GM12878 (cell line): ENCODE results near the gene GNB3. TPM values are rescaled to one million over a fixed set of nuclear protein-coding genes. Genes with fewer than 3 reads are reported as not detected.

ENCODE experiments used
- ATF2 ChIP-seq: IDR thresholded peaks from 2 replicates; pipeline ENCODE4 v1.6.1; 2012; ENCODE audit warnings: low read length, inconsistent platforms
- BCL11A ChIP-seq: IDR thresholded peaks from 2 replicates; pipeline ENCODE4 v1.6.1; 2011; ENCODE audit warnings: low read depth, low read length
- BCLAF1 ChIP-seq: fragments of 450-650 bp; IDR thresholded peaks from 2 replicates; pipeline ENCODE4 v1.6.1; 2017; ENCODE audit warnings: antibody characterized with exemption, mild to moderate bottlenecking, moderate library complexity
- BHLHE40 ChIP-seq, 2 experiments: fragments of 450-650 bp in 1 of 2; IDR thresholded peaks; 2 replicates each; pipeline ENCODE4 v1.6.1; 2011 to 2017; ENCODE audit warnings: low read depth in 2 of 2, borderline replicate concordance in 1 of 2, improper control_type of control experiment in 1 of 2, low read length in 1 of 2, mild to moderate bottlenecking in 1 of 2
- CBFB ChIP-seq: IDR thresholded peaks from 2 replicates; pipeline ENCODE4 v1.6.1; 2016; ENCODE audit warnings: antibody characterized with exemption, low read depth
- CHD4 ChIP-seq: fragments of 200-600 bp; sonication (generic); IDR thresholded peaks from 2 replicates; pipeline ENCODE4 v1.6.1; 2016; ENCODE audit warnings: mild to moderate bottlenecking
- EP300 ChIP-seq, 2 experiments: fragments of 150-350 bp in 1 of 2; IDR thresholded peaks; 2 replicates each; pipeline ENCODE4 v1.6.1; 2011 to 2012; ENCODE audit warnings: low read depth in 2 of 2, low read length in 2 of 2, borderline replicate concordance in 1 of 2, improper control_type of control experiment in 1 of 2, inconsistent platforms in 1 of 2; ENCODE audit not compliant: control insufficient read depth in 1 of 2
- FOXM1 ChIP-seq: IDR thresholded peaks from 2 replicates; pipeline ENCODE4 v1.6.1; 2012; ENCODE audit warnings: low read depth, mild to moderate bottlenecking, inconsistent platforms, low read length, moderate library complexity
- HSF1 ChIP-seq: fragments of 150-350 bp; IDR thresholded peaks from 2 replicates; pipeline ENCODE4 v1.6.1; 2014; ENCODE audit warnings: mild to moderate bottlenecking, low read depth, low read length
- MTA2 ChIP-seq: fragments of 450-650 bp; IDR thresholded peaks from 2 replicates; pipeline ENCODE4 v1.6.1; 2016; ENCODE audit warnings: low read depth, mild to moderate bottlenecking, moderate library complexity
- MXI1 ChIP-seq: fragments of 150-350 bp; IDR thresholded peaks from 2 replicates; pipeline ENCODE4 v1.6.1; 2011; ENCODE audit warnings: low read depth, mild to moderate bottlenecking, inconsistent platforms, low read length, improper control_type of control experiment
- NRF1 ChIP-seq: conservative IDR thresholded peaks from 2 replicates; pipeline ENCODE4 v1.6.1; 2011; ENCODE audit warnings: mild to moderate bottlenecking, low read depth, low read length, improper control_type of control experiment
- PBX3 ChIP-seq: IDR thresholded peaks from 2 replicates; pipeline ENCODE4 v1.6.1; 2011; ENCODE audit warnings: mild to moderate bottlenecking, low read depth, low read length, moderate library complexity; ENCODE audit not compliant: insufficient replicate concordance
- POLR2A ChIP-seq: IDR thresholded peaks from 2 replicates; pipeline ENCODE4 v1.6.1; 2011; ENCODE audit warnings: low read depth, mild to moderate bottlenecking, low read length
- SIX5 ChIP-seq: IDR thresholded peaks from 2 replicates; pipeline ENCODE4 v1.6.1; 2011; ENCODE audit warnings: mild to moderate bottlenecking, low read depth, low read length, moderate library complexity; ENCODE audit not compliant: severe bottlenecking
- STAT3 ChIP-seq: IDR thresholded peaks from 2 replicates; pipeline ENCODE4 v1.6.1; 2011; ENCODE audit warnings: low read depth, low read length, improper control_type of control experiment
- ZBTB11 ChIP-seq: fragments of 450-650 bp; formaldehyde crosslinking; IDR thresholded peaks from 2 replicates; pipeline ENCODE4 v1.5.0; 2022; ENCODE audit warnings: mild to moderate bottlenecking, missing genetic modification characterization
- ZNF274 ChIP-seq: IDR thresholded peaks from one replicate; pipeline ENCODE4 v1.8.0; 2011; ENCODE audit not compliant: insufficient read length, insufficient read depth
- polyA plus RNA-seq, 11 experiments: library from polyadenylated mRNA; depleted of rRNA in 4 of 11; unstranded in 6 of 11; stranded (reverse) in 5 of 11; fragments of >200 nt; fragmentation: Nextera tagmentation in 4 of 11; fragmentation: Illumina TruSeq in 1 of 11; extraction: Ambion mirVana in 4 of 11; extraction: Trizol in 1 of 11; gene quantifications; 1 replicate in 1 of 11; 2 replicates in 10 of 11; pipeline versions ENCODE4 v1.2.1 to v1.2.3, GENCODE V29; 2011 to 2016; ENCODE audit warnings: inconsistent platforms in 2 of 11, missing spikeins in 2 of 11, low read depth in 1 of 11
- total RNA-seq, 4 experiments: library from RNA; depleted of rRNA in 3 of 4; stranded (reverse); fragments of >200 nt in 3 of 4; fragmentation: Illumina TruSeq in 1 of 4; extraction: Trizol in 1 of 4; gene quantifications; 2 replicates each; pipeline versions ENCODE4 v1.2.1 to v1.2.3, GENCODE V29; 2013 to 2021

Gene GNB3
- total and polyA plus RNA-seq, 10 of the 15 experiments (the other 5 are each of a cell fraction or from before 2014, with no cell fraction given) = 0.05 to 1.1 (median 0.36) TPM

GRCh38 chr12:6890789-6891645 is 50.3 kb downstream of the GNB3 start (continued):
- peak; percentile 28 for TF ChIP-seq PBX3
- TF ChIP-seq POLR2A = peak; percentile 72
- TF ChIP-seq ZNF274 = no peak
- TF ChIP-seq STAT3 = no peak
- TF ChIP-seq FOXM1 = no peak; the same call in 1 of the 2 replicates
- TF ChIP-seq NRF1 = peak; percentile 74
- no peak for TF ChIP-seq CHD4
- no peak; the same call in 1 of the 2 replicates for TF ChIP-seq MTA2
- no peak for TF ChIP-seq ZBTB11 (CRISPR knock-in tag)
- no peak for TF ChIP-seq SIX5
- no peak for TF ChIP-seq ATF2
- 0 out of 2 replicates have a peak, but pooled peaks have one; percentile 17 for TF ChIP-seq CBFB
- TF ChIP-seq MXI1 = peak; percentile 50; the same call in 1 of the 2 replicates
- 0 out of 4 replicates have a peak, but pooled peaks of 1 of the 2 experiments have one; percentile 8 for TF ChIP-seq EP300 (IDR thresholded peaks at IDR 0.05; ENCODE audit: borderline replicate concordance in 1 of 2, control insufficient read depth in 1 of 2, low read depth in 2 of 2, low read length in 2 of 2)
- TF ChIP-seq HSF1 = peak; percentile 25; the same call in 1 of the 2 replicates
- peak; percentile 99 to 100 for TF ChIP-seq BHLHE40 (IDR thresholded peaks at IDR 0.05; ENCODE audit: borderline replicate concordance in 1 of 2, low read depth in 2 of 2, low read length in 1 of 2)
- TF ChIP-seq BCLAF1 = peak; percentile 56; the same call in 1 of the 2 replicates
- TF ChIP-seq BCL11A = no peak
